Measurements from ENCODE around the gene SELENOP. TPM values are rescaled to one million over a fixed set of nuclear protein-coding genes. Genes with fewer than 3 reads are reported as not detected.

The SELENOP gene
- total RNA-seq, 1 experiment from 2014 or later, result 11.4 TPM

DNA sequence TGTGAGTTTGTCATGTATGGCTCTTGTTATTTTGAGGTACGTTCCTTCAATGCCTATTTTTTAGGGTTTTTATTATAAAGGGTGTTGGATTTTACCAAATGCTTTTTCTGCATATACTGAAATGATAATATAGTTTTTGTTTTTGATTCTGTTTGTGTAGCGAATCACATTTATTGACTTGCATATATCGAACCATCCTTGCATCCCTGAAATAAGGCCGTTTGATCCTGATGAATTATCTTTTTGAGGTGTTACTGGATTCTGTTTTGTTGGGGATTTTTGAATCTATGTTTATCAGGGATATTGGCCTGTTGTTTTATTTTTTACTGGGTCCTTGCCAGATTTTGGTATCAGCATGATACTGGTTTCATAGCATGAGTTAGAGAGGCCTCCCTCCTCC is 25.9 kb downstream of the SELENOP start:
- Histone ChIP-seq H3K4me2 (ENCODE audit: low read length) (no peak overlapping the region), H3K27ac (ENCODE audit: low read depth, low read length) (no peak overlapping the region), H3K27me3 (ENCODE audit: insufficient read depth, low read length) (no peaks in the 10 kb centered on the region), H3K4me3 (replicated peaks in 1 of 2; ENCODE audit: low read depth in 1 of 2, low read length in 2 of 2) (no peak overlapping the region), H3K9me2 (ENCODE audit: insufficient read depth) (no peaks in the 10 kb centered on the region), H3K4me1 (ENCODE audit: control insufficient read depth in 1 of 2, insufficient read depth in 2 of 2, low read length in 2 of 2) (no peaks in the 10 kb centered on the region), H4K20me1 (ENCODE audit: insufficient read depth) (no peaks in the 10 kb centered on the region), H3K36me3 (ENCODE audit: control insufficient read depth in 1 of 2, insufficient read depth in 2 of 2, low read length in 2 of 2) (no peaks in the 10 kb centered on the region), H3K9ac (ENCODE audit: low read length) (no peak overlapping the region), H3K79me2 (ENCODE audit: insufficient read depth, low read length) (no peaks in the 10 kb centered on the region), H3K9me3 (ENCODE audit: control insufficient read depth in 1 of 2, insufficient read depth in 1 of 2, low read depth in 1 of 2, low read length in 2 of 2) (peaks cover 0 to 13% of the 10 kb centered on the region in 2 experiments; a peak in 1 of 4 replicates), H2AFZ (ENCODE audit: low read depth, low read length, poor library complexity, severe bottlenecking) (no peak overlapping the region)
- intact Hi-C loops (cut with micrococcal nuclease), result no loop called here
- ATAC-seq, result no peak
- TF ChIP-seq, protein P1, sequence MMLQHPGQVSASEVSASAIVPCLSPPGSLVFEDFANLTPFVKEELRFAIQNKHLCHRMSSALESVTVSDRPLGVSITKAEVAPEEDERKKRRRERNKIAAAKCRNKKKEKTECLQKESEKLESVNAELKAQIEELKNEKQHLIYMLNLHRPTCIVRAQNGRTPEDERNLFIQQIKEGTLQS (IDR thresholded peaks at IDR 0.05), result no peak
- TF ChIP-seq EZH2 (IDR thresholded peaks at IDR 0.05) (no peak), SRF (IDR thresholded peaks at IDR 0.05; ENCODE audit: low read depth) (no peak), CBX3 (IDR thresholded peaks at IDR 0.05; ENCODE audit: low read depth) (no peak), EGR1 (IDR thresholded peaks at IDR 0.05; ENCODE audit: low read depth) (no peak), RAD21 (IDR thresholded peaks at IDR 0.05; ENCODE audit: low read depth) (no peak), ZBTB33 (IDR thresholded peaks at IDR 0.05; ENCODE audit: extremely low read depth, insufficient replicate concordance, low read length) (no peak), CEBPB (IDR thresholded peaks at IDR 0.05; ENCODE audit: low read depth) (no peak)
- no peak for DNase-seq (ENCODE audit: low read depth, low spot score)
- RAD21 ChIA-PET (ENCODE audit: low non-redundant PET in 1 of 2, low total read pairs in 2 of 2, uncharacterized antibody in 2 of 2, unreplicated experiment in 2 of 2), result no interaction called here
- POLR2A ChIA-PET, result no interaction called here
- CTCF ChIA-PET, result no interaction called here
- BruUV-seq (replicated peaks), result no TSS peak

GRCh38 chr5:42784132-42784531 is 27.6 kb downstream of the SELENOP start:
- H3K4me1 ChIP-seq (ENCODE audit: control insufficient read depth in 1 of 2, insufficient read depth in 2 of 2, low read length in 2 of 2), result no peaks in the 10 kb centered on the region
- BruUV-seq (replicated peaks), result no TSS peak
- H2AFZ ChIP-seq (ENCODE audit: low read depth, low read length, poor library complexity, severe bottlenecking), result no peak overlapping the region
- no peak overlapping the region for H3K9ac ChIP-seq (ENCODE audit: low read length)
- H4K20me1 ChIP-seq (ENCODE audit: insufficient read depth), result no peaks in the 10 kb centered on the region
- POLR2A ChIA-PET, result interaction anchor here (0.6 kb wide), 1 partner anchor 1829 kb away, joined by 3 read pairs; no protein-coding TSS in a partner anchor
- no peak for ATAC-seq
- H3K79me2 ChIP-seq (ENCODE audit: insufficient read depth, low read length), result no peaks in the 10 kb centered on the region
- no peak overlapping the region for H3K27ac ChIP-seq (ENCODE audit: low read depth, low read length)
- H3K36me3 ChIP-seq (ENCODE audit: control insufficient read depth in 1 of 2, insufficient read depth in 2 of 2, low read length in 2 of 2), result no peaks in the 10 kb centered on the region
- RAD21 ChIA-PET (ENCODE audit: low non-redundant PET in 1 of 2, low total read pairs in 2 of 2, uncharacterized antibody in 2 of 2, unreplicated experiment in 2 of 2), result no interaction called here
- H3K9me3 ChIP-seq (ENCODE audit: control insufficient read depth in 1 of 2, insufficient read depth in 1 of 2, low read depth in 1 of 2, low read length in 2 of 2), result peaks cover 0 to 13% of the 10 kb centered on the region in 2 experiments; a peak in 1 of 4 replicates
- H3K4me2 ChIP-seq (ENCODE audit: low read length), result no peak overlapping the region
- no peaks in the 10 kb centered on the region for H3K27me3 ChIP-seq (ENCODE audit: insufficient read depth, low read length)
- H3K4me3 ChIP-seq (replicated peaks in 1 of 2; ENCODE audit: low read depth in 1 of 2, low read length in 2 of 2), result no peak overlapping the region
- CTCF ChIA-PET, result no interaction called here
- DNase-seq (ENCODE audit: low read depth, low spot score), result no peak
- intact Hi-C loops (cut with micrococcal nuclease), result no loop called here
- no peaks in the 10 kb centered on the region for H3K9me2 ChIP-seq (ENCODE audit: insufficient read depth)
- TF ChIP-seq SP1 (IDR thresholded peaks at IDR 0.05; ENCODE audit: low read depth) (no peak), RAD21 (IDR thresholded peaks at IDR 0.05; ENCODE audit: low read depth) (no peak), REST (IDR thresholded peaks at IDR 0.05; ENCODE audit: low read depth) (no peak), SIN3A (IDR thresholded peaks at IDR 0.05; ENCODE audit: low read depth) (no peak), EGR1 (IDR thresholded peaks at IDR 0.05; ENCODE audit: low read depth) (no peak), YY1 (IDR thresholded peaks at IDR 0.05; ENCODE audit: extremely low read depth, insufficient replicate concordance, low read depth, low read length) (no peak)
- TF ChIP-seq, protein P1 (IDR thresholded peaks at IDR 0.05), result no peak

Data from HCT116 (cell line).